HG03159 (cell line): ENCODE measurements around the gene ING5.
"Not testable (repeated sequence)": the region's sequence is repeated elsewhere in the genome, so short reads cannot be mapped to it uniquely, and the experiment has no call there.

Source experiments
- ATAC-seq: cut with Tn5 transposase; IDR thresholded peaks from one replicate; pipeline ENCODE4 v1.9.1; 2021; ENCODE audit warnings: mild to moderate bottlenecking, moderate library complexity; ENCODE audit not compliant: unreplicated experiment

ING5 gene

GRCh38 chr2:241703032-241703604 is 1.3 kb downstream of the ING5 start:
- ATAC-seq, result no peak

GRCh38 chr2:241706537-241706936 is 4.7 kb downstream of the ING5 start:
- ATAC-seq, result no peak

DNA sequence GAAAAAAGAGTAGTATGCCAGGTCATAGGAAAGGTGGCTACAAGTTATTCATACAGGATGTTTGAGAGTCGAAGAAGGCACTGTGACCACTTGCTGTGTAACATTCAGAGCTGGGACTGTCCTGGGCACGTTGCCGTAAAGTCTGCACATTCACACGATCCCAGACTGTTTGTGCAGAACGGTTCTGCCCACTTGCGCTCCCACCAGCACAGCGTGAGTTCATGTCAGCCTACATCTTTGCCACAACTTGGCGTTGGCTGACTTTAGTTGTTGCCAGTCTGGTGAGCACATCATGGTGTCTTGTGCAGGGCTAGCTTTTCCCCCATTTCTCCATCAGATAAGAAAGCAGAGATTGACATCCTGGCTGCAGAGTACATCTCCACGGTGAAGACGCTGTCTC is 7.0 kb downstream of the ING5 start:
- ATAC-seq, result no peak

DNA sequence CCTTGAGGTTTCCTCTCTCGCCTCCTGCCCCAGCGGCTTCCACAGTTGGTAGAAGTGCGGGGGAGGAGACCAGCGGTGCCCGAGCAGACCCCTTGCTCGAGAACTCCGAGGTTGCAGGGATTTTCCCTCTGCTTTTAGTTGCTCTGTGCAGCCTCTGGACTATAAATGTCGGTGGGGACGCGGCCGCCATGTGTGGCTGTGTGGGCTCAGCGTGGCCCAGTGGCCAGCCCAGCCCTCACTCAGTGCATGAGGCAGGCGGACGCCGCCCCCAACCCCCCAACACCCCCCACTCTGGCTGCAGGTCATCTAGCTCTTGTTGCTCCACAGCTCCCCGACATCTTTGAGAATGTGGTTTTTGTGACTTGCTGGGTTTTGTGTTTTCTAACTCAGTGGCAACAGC is 17.3 kb downstream of the ING5 start:
- ATAC-seq, result no peak

DNA sequence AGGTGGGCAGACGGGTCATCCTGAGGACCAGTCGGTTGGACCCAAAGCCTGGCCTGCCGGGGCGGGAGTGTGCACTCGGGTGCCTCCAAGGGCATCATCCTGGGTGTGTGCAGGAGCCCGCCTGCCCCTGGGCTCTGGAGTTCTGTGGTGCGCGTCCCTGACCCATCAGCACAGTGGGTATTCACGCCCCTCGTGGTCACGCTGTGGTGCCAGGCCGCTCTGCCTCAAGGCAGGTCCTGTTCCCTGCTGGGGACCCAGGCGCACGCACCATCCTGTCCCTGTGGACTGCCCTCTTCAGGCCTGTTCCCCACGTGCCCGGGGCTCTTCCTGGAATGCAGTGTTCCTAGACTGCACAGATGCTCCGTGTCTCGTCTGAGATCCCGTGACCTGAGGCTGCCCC is 18.3 kb downstream of the ING5 start:
- ATAC-seq, result no peak

DNA sequence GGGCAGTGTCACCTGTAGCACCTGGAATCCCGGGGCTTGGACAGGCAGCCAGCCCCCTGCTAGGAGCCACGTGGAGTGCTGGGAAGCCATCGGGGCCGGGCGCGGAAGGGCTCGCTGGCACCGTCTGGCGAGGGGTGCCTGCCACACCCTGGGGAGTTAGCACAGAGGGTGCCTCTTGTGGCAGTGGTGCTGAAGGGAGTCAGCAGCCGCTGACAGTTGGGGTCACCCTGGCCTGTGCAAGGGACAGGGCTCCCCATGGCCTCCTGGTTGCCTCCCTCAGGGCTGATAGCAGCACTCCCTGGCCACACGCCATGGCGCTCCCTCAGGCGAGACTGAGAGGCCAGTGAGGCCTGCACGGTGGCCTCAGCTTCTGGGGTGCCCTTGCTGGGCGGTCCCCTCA is 18.7 kb downstream of the ING5 start:
- no peak for ATAC-seq

GRCh38 chr2:241721852-241722251 is 20.0 kb downstream of the ING5 start:
- no peak for ATAC-seq

- ATAC-seq, result no peak
Measured at GRCh38 chr2:241722896-241723454, 21.1 kb downstream of the ING5 start.

DNA sequence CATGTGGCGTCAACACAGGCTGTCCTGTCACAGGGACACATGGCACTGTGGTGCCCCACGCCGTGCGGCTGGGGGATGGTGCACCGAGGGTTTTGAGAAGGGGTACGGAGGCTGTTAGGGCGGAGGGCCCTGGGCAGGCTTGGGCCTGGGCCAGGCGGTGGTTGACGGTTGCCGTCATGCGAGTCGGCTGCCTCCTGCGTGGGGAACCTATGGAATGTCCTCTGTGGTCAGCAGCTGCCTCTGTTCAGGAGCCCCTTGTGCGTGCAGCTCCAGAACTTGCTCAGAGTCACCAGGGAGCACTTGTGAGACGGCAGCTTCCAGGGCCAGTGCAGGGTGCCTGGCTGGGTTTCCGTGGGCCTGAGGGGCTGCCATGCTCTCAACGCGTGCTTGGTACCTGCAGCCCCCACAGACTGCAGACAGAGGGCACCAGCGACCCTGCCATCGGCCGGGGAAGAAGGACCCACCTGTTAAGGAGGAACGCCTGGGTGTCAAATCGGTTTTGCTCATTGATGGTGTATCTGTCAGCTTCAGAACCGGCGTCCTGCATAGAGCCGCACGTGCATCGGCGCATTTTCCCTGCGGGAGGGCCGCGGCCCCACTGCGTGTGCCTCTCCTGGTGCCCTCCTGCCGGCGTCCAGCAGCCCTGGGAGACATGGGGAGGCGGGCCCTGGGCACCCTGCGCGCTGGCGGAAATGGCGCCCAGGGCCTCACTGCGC is 22.6 kb downstream of the ING5 start:
- ATAC-seq, result no peak

- no peak for ATAC-seq
Measured at GRCh38 chr2:241724975-241725870, 23.4 kb downstream of the ING5 start.

DNA sequence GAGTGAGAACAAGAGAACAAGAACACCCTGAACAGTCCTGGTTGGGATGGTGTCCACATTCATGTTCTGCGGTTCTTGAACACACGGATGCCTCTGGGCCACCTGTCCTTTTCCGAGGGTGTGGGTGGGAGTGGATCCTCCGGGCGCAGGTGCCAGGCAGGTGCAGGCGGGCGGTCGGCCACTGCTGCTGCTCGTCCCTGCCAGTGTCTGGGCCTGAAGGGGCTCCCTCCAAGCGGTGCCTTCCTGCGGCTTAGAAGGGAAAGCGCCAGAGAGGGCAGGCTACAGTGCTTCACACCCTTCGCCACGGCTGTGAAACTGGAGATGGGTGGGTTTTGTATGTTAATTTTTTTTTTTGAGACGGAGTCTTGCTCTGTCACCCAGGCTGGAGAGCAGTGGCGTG is 24.6 kb downstream of the ING5 start:
- no peak for ATAC-seq

GRCh38 chr2:241728000-241728399 is 26.2 kb downstream of the ING5 start:
- no peak for ATAC-seq

GRCh38 chr2:241728627-241729026 is 26.8 kb downstream of the ING5 start:
- no peak for ATAC-seq

DNA sequence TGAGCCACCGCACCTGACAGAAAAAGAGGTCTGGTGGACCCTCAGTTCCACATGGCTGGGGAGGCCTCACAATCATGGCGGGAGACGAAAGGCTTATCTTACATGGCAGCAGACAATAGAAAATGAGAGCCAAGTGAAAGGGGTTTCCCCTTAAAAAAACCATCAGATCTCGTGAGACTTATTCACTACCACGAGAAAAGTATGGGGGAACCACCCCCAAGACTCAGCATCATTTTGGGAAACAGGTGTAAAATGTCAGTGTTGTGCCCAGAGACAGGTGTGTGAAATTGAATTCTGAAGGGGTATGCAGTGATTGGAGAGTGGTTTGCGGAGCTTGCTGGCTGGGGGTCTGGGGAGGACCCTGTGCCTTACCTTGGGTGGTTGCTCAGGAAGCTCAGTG is 28.0 kb downstream of the ING5 start:
- no peak for ATAC-seq

GRCh38 chr2:241730671-241731293 is 28.9 kb downstream of the ING5 start:
- no peak for ATAC-seq

- not testable (repeated sequence) for ATAC-seq
Measured at GRCh38 chr2:241732513-241733186, 30.8 kb downstream of the ING5 start.

DNA sequence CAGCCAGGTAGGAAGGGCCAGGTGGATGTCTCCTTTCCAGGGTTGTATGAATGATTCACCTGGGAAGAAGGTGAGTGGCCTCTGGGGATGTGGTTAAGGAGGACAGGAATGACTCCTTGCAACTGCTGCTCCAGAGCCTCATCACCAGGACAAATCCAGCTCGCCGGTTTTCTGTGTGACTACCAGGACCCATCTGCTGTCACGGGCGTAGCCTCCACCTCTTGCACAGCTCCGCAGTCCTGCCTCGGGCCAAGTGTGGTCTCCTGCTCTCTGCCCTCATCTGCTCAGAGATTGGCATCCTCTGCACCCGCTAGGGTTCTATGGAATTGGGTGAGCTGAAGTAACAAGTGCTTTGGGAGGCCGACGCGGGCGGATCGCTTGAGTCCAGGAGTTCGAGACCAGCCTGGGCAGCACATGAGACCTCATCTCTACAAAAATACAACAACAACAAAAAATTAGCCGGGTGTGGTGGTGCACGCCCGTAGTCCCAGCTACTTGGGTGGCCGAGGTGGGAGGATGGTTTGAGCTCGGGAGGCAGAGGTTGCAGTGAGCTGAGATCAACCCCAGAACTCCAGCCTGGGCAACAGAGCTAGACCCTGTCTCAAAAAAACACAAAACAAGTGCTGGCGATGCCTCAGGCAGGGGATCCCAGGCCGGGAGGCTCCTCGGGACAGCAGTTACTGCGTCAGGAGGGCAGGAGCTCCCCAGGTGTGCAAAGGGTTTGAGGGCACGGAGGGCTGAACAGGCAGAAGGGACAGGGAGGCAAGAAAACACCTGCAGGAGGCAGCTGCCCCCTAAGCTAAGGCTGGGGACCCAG is 31.8 kb downstream of the ING5 start:
- no peak for ATAC-seq

- no peak for ATAC-seq
Measured at GRCh38 chr2:241734208-241734466, 32.3 kb downstream of the ING5 start.

DNA sequence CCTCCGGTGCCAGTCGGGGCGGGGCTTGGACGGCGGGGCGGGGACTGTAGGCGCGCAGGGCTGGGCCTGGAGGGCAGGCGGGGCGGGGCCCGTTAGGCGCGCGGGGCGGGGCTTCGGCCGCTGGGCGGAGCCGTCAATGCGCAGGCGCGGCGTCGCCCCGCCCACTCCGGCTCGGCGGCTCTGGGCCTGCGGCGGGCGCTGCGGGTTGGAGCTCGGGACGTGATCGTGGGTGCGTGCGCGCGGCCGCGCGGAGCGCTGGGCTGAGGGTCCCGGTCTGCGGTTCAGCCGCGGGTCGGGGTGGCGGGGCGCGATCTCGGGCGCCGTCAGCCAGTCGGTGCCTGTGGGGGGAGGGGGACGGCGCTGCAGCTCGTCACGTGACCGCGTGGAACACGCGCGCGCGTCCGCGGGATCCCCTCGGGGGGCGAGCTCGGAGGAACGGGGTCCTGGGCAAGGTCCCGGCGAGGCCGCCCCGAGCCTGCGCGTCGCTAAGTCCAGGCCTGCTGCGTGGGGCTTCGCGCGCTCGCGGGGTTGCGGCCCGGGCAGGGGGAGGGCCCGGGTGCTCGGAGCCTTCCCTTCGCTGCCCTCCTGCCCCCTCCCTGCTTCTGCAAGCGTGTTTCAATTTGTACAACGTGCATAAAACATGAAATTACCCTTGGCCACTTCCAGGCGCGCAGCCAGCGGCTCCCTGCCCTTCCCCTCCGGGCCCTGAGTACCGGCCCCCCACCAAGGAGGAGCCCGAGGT is 32.8 kb downstream of the ING5 start, which contains the start of gene D2HGDH:
D2HGDH (plus strand) TSS at position 164 of the 742 bp plus-strand sequence. CDS start 595 bp downstream, outside the sequence.
- peak; percentile 77 for ATAC-seq
